ENCODE results near the gene PDE5A. TPM values are rescaled to one million over a fixed set of nuclear protein-coding genes. Genes with fewer than 3 reads are reported as not detected.

Gene PDE5A
- total RNA-seq, 1 experiment from 2014 or later, result 8.5 TPM

DNA sequence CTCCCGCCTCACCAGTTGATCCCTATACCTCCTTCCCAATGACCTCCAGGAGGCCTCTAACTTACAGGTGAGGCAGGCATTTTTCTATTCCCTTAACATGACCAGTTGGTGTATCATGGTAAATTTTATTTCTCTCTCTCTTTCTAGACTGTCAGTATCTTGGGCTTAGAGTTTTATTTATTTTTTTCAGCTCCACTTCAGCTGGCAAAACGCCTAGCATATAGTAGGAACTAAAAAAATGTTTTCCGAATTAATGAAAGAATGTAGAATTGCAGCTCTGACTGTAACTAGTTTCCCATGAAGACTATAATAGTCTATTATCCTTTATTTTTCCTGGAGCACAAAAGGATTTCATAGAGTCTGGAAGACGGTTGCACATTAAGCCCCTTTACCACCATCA, 84.8 kb downstream of the PDE5A start:
- no peaks in the 10 kb centered on the region for H3K4me1 ChIP-seq (replicated peaks; ENCODE audit: insufficient read depth)
- no peak overlapping the region for H2AFZ ChIP-seq
- no peak overlapping the region for H3K4me2 ChIP-seq
- no peaks in the 10 kb centered on the region for H3K36me3 ChIP-seq (ENCODE audit: low read depth)
- ChIA-PET POLR2A (ENCODE audit: unreplicated experiment) (no interaction called here), CTCF (no interaction called here)
- H3K27me3 ChIP-seq (ENCODE audit: insufficient read depth, low read depth), result no peaks in the 10 kb centered on the region
- no peaks in the 10 kb centered on the region for H4K20me1 ChIP-seq (ENCODE audit: insufficient read depth)
- TF ChIP-seq, protein P1, sequence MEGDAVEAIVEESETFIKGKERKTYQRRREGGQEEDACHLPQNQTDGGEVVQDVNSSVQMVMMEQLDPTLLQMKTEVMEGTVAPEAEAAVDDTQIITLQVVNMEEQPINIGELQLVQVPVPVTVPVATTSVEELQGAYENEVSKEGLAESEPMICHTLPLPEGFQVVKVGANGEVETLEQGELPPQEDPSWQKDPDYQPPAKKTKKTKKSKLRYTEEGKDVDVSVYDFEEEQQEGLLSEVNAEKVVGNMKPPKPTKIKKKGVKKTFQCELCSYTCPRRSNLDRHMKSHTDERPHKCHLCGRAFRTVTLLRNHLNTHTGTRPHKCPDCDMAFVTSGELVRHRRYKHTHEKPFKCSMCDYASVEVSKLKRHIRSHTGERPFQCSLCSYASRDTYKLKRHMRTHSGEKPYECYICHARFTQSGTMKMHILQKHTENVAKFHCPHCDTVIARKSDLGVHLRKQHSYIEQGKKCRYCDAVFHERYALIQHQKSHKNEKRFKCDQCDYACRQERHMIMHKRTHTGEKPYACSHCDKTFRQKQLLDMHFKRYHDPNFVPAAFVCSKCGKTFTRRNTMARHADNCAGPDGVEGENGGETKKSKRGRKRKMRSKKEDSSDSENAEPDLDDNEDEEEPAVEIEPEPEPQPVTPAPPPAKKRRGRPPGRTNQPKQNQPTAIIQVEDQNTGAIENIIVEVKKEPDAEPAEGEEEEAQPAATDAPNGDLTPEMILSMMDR (conservative IDR thresholded peaks at IDR 0.05), result no peak
- no peak for TF ChIP-seq EZH2 (IDR thresholded peaks at IDR 0.05; ENCODE audit: low read depth)
- H3K79me2 ChIP-seq (ENCODE audit: low read depth), result no peaks in the 10 kb centered on the region
- H3F3A ChIP-seq (ENCODE audit: insufficient read depth, low read depth), result no peaks in the 10 kb centered on the region
- no peak for DNase-seq
- intact Hi-C loops (cut with micrococcal nuclease; ENCODE audit: unreplicated experiment), result no loop called here
- H3K9me2 ChIP-seq (ENCODE audit: insufficient read depth), result no peaks in the 10 kb centered on the region
- H3K27ac ChIP-seq, result no peak overlapping the region
- no peak overlapping the region for H3K4me3 ChIP-seq
- no TSS peak for BruUV-seq (replicated peaks)
- no peaks in the 10 kb centered on the region for H3K9me3 ChIP-seq (ENCODE audit: insufficient read depth, low read depth)

DNA sequence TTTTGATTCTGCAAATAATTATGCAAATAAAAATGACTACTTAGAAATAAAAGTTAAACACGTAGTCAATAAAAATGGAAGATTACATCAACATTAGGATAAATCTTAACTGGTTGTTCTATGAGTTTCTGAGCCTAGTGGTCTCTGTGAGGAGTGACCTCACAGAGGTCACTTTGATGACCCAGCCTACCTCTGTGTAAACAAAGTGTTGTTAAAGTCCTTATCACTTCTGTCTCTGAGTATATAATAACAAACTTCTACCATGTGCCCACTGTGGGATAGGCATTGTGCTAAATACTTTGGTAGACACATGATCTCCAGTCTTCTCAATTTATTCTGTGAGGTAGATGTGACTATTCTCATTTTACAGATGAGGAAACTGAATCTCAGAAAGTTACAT, 85.4 kb downstream of the PDE5A start:
- Histone ChIP-seq H3K27me3 (ENCODE audit: insufficient read depth, low read depth) (no peaks in the 10 kb centered on the region), H3K27ac (no peak overlapping the region), H3K4me1 (replicated peaks; ENCODE audit: insufficient read depth) (no peaks in the 10 kb centered on the region), H3K9me3 (ENCODE audit: insufficient read depth, low read depth) (no peaks in the 10 kb centered on the region), H3F3A (ENCODE audit: insufficient read depth, low read depth) (no peaks in the 10 kb centered on the region), H4K20me1 (ENCODE audit: insufficient read depth) (no peaks in the 10 kb centered on the region), H2AFZ (no peak overlapping the region), H3K4me3 (no peak overlapping the region), H3K4me2 (no peak overlapping the region), H3K36me3 (ENCODE audit: low read depth) (no peaks in the 10 kb centered on the region), H3K9me2 (ENCODE audit: insufficient read depth) (no peaks in the 10 kb centered on the region), H3K79me2 (ENCODE audit: low read depth) (no peaks in the 10 kb centered on the region)
- no TSS peak for BruUV-seq (replicated peaks)
- ChIA-PET POLR2A (ENCODE audit: unreplicated experiment) (no interaction called here), CTCF (no interaction called here)
- DNase-seq, result no peak
- TF ChIP-seq, protein P1 (conservative IDR thresholded peaks at IDR 0.05), result no peak
- TF ChIP-seq EZH2 (IDR thresholded peaks at IDR 0.05; ENCODE audit: low read depth), result no peak
- intact Hi-C loops (cut with micrococcal nuclease; ENCODE audit: unreplicated experiment), result no loop called here

DNA sequence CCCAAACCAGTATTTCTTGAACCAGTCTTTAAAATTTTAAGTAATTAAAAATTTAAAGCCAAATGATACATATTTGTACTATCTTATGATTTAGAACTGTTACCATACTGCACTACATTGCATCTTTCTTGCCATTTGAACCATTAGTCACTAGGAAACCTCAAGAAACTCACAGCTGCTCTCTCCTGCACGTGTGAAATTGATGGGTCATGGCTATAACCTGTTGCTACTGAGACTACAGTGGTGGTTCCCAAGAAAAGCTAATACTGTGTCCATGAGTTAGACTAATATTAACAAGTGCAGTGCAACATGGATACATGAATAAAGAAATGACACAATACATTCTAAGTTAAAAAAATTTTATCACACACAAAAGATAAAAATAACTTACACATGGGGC, 88.4 kb downstream of the PDE5A start:
- Histone ChIP-seq H3K9me3 (ENCODE audit: insufficient read depth, low read depth) (no peaks in the 10 kb centered on the region), H3K4me3 (no peak overlapping the region), H3K4me1 (replicated peaks; ENCODE audit: insufficient read depth) (no peaks in the 10 kb centered on the region), H2AFZ (no peak overlapping the region), H3K4me2 (no peak overlapping the region), H3F3A (ENCODE audit: insufficient read depth, low read depth) (no peaks in the 10 kb centered on the region), H3K9me2 (ENCODE audit: insufficient read depth) (no peaks in the 10 kb centered on the region), H4K20me1 (ENCODE audit: insufficient read depth) (no peaks in the 10 kb centered on the region), H3K27me3 (ENCODE audit: insufficient read depth, low read depth) (no peaks in the 10 kb centered on the region), H3K79me2 (ENCODE audit: low read depth) (no peaks in the 10 kb centered on the region), H3K27ac (no peak overlapping the region), H3K36me3 (ENCODE audit: low read depth) (no peaks in the 10 kb centered on the region)
- intact Hi-C loops (cut with micrococcal nuclease; ENCODE audit: unreplicated experiment), result no loop called here
- POLR2A ChIA-PET (ENCODE audit: unreplicated experiment), result no interaction called here
- no peak for DNase-seq
- TF ChIP-seq, protein P1 (conservative IDR thresholded peaks at IDR 0.05), result no peak
- no peak for TF ChIP-seq EZH2 (IDR thresholded peaks at IDR 0.05; ENCODE audit: low read depth)
- CTCF ChIA-PET, result no interaction called here
- BruUV-seq (replicated peaks), result no TSS peak

Data from PC-9 (cell line).